Right ventricle myocardium superior (tissue), 1 donor: ENCODE measurements around the gene OTUD1. TPM values are rescaled to one million over a fixed set of nuclear protein-coding genes. Genes with fewer than 3 reads are reported as not detected.

Source experiments
- ATAC-seq: fragments of 200-7000 bp; cut with Tn5 transposase; one replicate; pipeline ENCODE4 v1.9.1; 2020; ENCODE audit warnings: mild to moderate bottlenecking; ENCODE audit not compliant: poor library complexity
- DNase-seq: peaks from one replicate; pipeline ENCODE4 v3.0.0-alpha.2; 2020
- intact Hi-C: fragments of 100-400 bp; cut with DNase I; formaldehyde crosslinking; loops from one replicate; pipeline ENCODE4 v1.11.2; 2022
- total RNA-seq: library from RNA; stranded (reverse); fragmentation: NEBNext Ultra II Directional; extraction: Animal tissue kit (Norgen Biotek cat#: 25700); gene quantifications from one replicate; pipeline ENCODE4 v1.2.1, GENCODE V29; 2021
- donor health status: DM: no; HTN: yes; CAD: no; lungs with severe emphysema.

The OTUD1 gene
- total RNA-seq, 1 donor from 2014 or later, result 13.3 TPM

DNA sequence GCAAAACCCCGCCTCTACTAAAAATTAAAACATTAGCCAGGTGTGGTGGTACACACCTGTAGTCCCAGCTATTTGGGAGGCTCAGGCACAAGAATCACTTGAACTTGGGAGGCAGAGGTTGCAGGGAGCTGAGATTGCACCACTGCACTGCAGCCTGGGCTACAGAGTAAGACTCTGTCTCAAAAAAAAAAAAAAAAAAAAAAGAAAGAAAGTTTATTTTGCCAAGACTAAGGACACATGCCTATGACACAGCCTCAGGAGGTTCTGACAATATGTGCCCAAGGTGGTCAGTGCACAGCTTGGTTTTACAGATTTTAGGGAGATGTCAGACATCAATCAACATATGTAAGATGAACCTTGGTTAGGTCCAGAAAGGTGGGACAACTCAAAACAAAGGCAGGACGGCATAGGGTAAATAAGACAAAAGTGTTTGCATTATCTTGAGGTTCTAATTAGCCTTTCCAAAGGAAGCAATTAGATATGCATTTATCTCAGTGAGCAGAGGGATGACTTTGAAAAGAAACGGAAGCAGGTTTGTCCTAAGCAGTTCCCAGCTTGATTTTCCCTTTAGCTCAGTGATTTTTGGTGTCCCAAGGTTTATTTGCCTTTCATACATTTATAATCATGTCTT is 20.7 kb upstream of the OTUD1 start:
- no peak for DNase-seq
- no peak for ATAC-seq
- intact Hi-C loops, result no loop called here

GRCh38 chr10:23419201-23419600 is 19.7 kb upstream of the OTUD1 start:
- DNase-seq, result no peak
- no peak for ATAC-seq
- intact Hi-C loops, result no loop called here

DNA sequence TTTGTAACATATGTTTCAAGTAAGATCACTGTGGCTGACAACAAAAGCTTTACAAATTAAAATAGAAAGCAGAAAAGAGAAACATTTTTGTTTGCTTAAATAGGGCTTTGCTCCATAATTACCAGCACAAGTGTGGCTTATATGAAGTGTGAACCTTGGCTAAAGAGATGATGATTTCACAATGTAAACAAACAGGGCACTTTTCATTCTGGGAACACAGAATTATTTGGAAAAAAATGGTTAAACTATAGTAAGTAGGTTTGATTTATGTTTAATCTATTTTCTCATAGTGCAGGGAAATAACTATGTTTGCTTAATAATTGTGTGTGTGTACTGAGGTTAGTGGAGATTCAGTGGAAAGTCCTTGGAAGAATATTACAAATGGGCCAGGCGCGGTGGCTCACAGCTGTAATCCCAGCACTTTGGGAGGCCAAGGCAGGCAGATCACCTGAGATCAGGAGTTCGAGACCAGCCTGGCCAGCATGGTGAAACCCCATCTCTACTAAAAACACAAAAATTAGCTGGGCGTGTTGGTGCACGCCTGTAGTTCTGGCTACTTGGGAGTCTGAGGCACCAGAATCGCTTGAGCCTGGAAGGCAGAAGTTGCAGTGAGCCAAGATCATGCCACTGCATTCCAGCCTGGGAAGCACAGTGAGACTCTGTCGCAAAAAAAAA is 19.1 kb upstream of the OTUD1 start:
- intact Hi-C loops, result no loop called here
- DNase-seq (no peak), ATAC-seq (no peak)

- no peak for ATAC-seq
- no peak for DNase-seq
- intact Hi-C loops, result no loop called here
Measured at GRCh38 chr10:23421397-23421796, 17.5 kb upstream of the OTUD1 start.

- DNase-seq (no peak), ATAC-seq (no peak)
- intact Hi-C loops, result no loop called here
Measured at GRCh38 chr10:23422003-23422411, 16.9 kb upstream of the OTUD1 start.

GRCh38 chr10:23432166-23432565 is 6.7 kb upstream of the OTUD1 start:
- DNase-seq, result no peak
- intact Hi-C loops, result no loop called here
- ATAC-seq, result no peak

GRCh38 chr10:23432639-23433038 is 6.2 kb upstream of the OTUD1 start:
- no peak for ATAC-seq
- no peak for DNase-seq
- intact Hi-C loops, result no loop called here

GRCh38 chr10:23433701-23434100 is 5.2 kb upstream of the OTUD1 start:
- intact Hi-C loops, result no loop called here
- DNase-seq (no peak), ATAC-seq (no peak)

- DNase-seq (no peak), ATAC-seq (no peak)
- intact Hi-C loops, result no loop called here
Measured at GRCh38 chr10:23435378-23435777, 3.5 kb upstream of the OTUD1 start.

DNA sequence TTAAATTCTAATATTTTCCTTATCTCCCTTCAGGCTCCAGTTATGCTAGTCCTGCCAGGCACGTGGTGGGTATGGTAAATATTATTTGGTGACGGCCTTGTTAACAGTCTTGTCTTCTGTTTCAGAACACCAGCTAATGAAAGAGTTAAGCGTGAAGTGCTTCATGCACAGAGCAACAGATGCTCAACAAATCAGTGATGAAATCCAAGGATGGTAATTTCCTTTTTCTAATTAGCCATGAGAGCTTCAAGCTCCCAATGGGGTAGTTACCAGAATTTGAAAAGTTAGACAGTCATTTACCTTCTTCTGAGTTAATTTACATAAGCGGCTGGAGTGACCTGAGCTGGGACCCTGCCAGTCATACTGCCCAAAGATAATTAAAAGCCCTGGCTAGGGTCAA is 1.9 kb upstream of the OTUD1 start:
- ATAC-seq (no peak), DNase-seq (no peak)
- intact Hi-C loops, result no loop called here

DNA sequence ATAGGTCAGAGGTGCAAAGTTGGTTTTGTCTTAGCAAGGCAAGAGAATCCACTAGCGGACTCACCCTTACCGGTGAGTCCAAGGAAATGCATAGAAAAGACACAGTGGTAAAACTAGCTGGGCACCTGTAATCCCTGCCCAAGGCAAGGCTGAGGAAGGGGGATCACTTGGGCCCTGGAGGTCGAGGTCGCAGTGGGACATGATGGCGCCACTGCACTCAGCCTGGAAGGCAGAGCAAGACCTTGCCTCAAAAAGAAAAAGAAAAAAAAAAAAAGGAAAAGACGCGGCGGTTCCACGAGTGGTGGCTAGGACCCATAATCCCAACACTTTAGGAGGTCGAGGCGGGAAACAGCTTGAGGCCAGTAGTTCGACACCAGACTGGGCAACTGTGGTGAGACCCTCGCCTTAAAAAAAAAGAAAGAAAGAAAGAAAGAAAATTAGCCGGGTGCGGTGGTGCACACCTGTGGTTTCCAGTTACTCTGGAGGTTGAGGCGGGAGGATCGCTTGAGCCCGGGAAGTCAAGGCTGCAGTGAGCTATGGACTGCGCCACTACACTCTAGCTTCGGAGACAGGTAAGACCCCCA is 820 bp upstream of the OTUD1 start:
- no peak for DNase-seq
- intact Hi-C loops, result no loop called here
- no peak for ATAC-seq

DNA sequence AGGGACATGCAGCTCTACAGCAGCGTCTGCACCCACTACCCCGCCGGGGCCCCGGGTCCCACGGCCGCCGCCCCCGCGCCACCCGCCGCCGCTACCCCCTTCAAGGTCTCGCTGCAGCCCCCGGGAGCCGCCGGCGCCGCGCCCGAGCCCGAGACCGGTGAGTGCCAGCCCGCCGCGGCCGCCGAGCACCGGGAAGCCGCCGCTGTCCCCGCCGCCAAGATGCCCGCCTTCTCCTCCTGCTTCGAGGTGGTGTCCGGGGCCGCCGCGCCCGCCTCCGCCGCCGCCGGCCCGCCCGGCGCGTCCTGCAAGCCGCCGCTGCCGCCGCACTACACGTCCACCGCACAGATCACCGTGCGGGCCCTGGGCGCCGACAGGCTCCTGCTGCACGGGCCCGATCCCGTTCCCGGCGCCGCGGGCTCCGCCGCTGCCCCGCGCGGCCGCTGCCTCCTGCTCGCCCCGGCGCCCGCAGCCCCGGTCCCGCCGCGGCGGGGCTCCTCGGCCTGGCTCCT is 631 bp downstream of the OTUD1 start:
- intact Hi-C loops, result no loop called here
- DNase-seq (no peak), ATAC-seq (no peak)

- intact Hi-C loops, result loop anchor here (5.0 kb wide), 1 partner anchor 83 kb away; no protein-coding TSS in a partner anchor
- ATAC-seq (no peak), DNase-seq (peak; percentile 58)
Measured at GRCh38 chr10:23439961-23440889, 1.4 kb downstream of the OTUD1 start.

DNA sequence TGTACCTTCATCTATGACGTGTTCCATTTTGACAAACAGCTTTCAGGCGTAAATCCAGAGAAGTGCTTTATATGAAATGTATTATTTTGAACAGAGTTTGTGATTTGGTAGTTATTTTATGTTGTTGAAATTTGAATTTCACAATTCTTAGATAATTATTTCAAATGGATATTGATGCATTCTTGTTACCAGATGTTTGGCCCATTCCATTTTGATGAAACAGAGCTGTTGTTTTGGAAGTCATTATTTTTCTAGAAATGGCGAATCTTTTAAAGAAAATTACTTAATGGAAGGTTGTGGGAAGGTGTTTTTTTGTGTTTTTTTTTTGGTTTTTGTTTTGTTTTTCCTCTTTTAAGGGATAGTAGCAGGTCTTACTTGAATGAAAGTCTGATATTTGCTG is 2.4 kb downstream of the OTUD1 start:
- intact Hi-C loops, result loop anchor here (5.0 kb wide), 1 partner anchor 84 kb away; no protein-coding TSS in a partner anchor
- ATAC-seq (no peak), DNase-seq (no peak)

- DNase-seq, result no peak
- intact Hi-C loops, result loop anchor here (5.0 kb wide), 1 partner anchor 86 kb away; no protein-coding TSS in a partner anchor
- ATAC-seq, result no peak
Measured at GRCh38 chr10:23442936-23443335, 4.1 kb downstream of the OTUD1 start.

DNA sequence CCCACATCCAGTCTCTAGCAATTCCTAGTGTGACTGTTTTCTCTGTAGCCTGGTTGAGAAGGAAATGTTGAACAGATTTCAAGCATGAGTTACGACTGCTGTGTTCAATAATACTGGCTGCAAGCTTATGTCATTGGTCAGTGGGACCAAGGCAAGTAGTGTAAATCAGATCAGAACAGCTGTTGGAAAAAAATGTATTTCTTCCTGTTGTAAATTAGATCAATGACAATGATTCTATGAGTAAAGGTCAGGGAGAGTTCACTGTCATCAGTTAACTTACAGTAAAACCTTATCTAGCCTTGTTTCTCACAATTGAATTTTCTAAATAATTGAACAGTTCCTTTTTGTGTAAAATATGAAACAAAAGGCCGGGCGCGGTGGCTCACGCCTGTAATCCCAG is 6.7 kb downstream of the OTUD1 start:
- intact Hi-C loops, result no loop called here
- ATAC-seq, result no peak

GRCh38 chr10:23448323-23448722 is 9.4 kb downstream of the OTUD1 start:
- ATAC-seq, result no peak
- intact Hi-C loops, result no loop called here
- DNase-seq, result no peak

More for the DNA sequence above, 6.7 kb downstream of the OTUD1 start:
- DNase-seq, result no peak

DNA sequence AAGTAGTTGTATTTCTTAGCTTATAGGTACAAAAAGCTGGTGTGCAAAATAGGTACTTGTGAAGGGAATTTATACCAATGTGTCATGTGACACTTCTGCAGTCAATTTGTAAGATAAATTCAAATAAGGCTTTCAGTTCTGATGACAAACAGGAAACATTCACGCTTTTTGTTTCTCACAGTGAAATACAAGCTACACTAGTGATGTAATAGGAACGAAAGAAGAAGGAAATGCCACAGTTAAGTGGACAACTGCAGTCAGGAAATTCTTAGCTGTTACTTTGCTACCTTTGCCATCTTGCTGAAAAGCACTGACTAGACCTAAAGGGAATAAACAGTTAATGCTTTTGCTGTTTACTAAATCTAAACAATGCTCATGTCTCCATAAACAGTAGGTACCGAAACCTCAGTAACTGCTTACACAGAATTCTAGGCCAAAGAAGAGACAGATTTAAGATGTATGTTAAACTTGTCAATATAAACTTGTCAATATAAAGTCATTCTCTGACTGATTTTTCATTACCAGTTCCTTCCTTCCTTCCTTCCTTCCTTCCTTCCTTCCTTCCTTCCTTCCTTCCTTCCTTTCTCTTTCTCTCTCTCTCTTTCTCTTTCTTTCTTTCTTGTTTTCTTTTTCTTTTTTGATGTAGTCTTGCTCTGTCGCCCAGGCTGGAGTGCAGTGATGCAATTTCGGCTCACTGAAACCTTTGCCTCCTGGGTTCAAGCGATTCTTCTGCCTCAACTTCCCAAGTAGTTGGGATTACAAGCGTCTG is 10.1 kb downstream of the OTUD1 start:
- intact Hi-C loops, result no loop called here
- DNase-seq, result no peak
- ATAC-seq, result no peak
